Measurements from ENCODE around the gene FAM3B.
A peak's percentile ranks its signal among the peaks of the same experiment; 100 is the strongest.

FAM3B gene

DNA sequence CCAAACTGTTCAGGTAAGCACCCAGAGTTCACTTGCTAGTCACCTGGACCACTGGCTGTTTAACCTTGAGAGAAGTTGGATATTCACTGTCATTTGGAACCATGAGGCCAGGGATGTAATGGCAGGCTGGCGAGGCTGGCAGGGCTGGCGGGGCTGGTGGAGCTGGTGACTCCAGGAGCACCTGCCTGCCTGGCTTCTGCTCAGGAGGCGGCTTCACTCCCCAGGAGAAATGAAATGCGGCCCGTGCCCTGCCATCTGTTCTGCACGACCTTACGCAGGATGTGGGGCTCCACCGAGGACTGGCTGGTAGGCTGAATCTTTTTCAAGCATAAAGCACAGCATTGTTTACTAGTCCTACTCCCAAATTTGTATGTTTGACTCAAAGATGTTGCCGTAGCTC is 86.7 kb downstream of the FAM3B start:
- no peaks in the 10 kb centered on the region for H3K79me1 ChIP-seq (ENCODE audit: low read length)
- no peak overlapping the region for H3K4me3 ChIP-seq (ENCODE audit: low read depth, low read length)
- no peak overlapping the region for H3K4me2 ChIP-seq (ENCODE audit: low read length)
- H3K4ac ChIP-seq (ENCODE audit: low read depth, low read length): no peak overlapping the region
- H4K91ac ChIP-seq (ENCODE audit: low read depth, low read length): no peak overlapping the region
- H3K4me1 ChIP-seq (ENCODE audit: control insufficient read depth in 1 of 2, insufficient read depth in 2 of 2, low read length in 2 of 2): no peaks in the 10 kb centered on the region
- no peak overlapping the region for H2AFZ ChIP-seq (ENCODE audit: insufficient read depth, low read length, poor library complexity)
- no peak overlapping the region for H3K9ac ChIP-seq (ENCODE audit: low read length)
- no peaks in the 10 kb centered on the region for H3K79me2 ChIP-seq (ENCODE audit: control insufficient read depth, insufficient read depth, low read length, poor library complexity)
- no peak overlapping the region for H3K23ac ChIP-seq (ENCODE audit: low read length)
- WGBS (ENCODE audit: extremely low coverage, insufficient coverage, insufficient read length): no CpG with 5 or more reads among the region's 9 CpGs
- peaks cover 3% of the 10 kb centered on the region for H3K27me3 ChIP-seq (ENCODE audit: insufficient read depth, low read length)
- no peak overlapping the region for H3K18ac ChIP-seq (ENCODE audit: low read length)
- no peak overlapping the region for H3K14ac ChIP-seq (ENCODE audit: low read length)
- peaks cover 1% of the 10 kb centered on the region for H3K9me3 ChIP-seq (ENCODE audit: insufficient read depth, low read depth, low read length)
- H2AK5ac ChIP-seq (ENCODE audit: low read length): no peak overlapping the region
- H2BK120ac ChIP-seq (ENCODE audit: insufficient read depth, low read length, poor library complexity): no peak overlapping the region
- H3K36me3 ChIP-seq (ENCODE audit: control insufficient read depth in 1 of 2, insufficient read depth in 2 of 2, low read length in 2 of 2): no peaks in the 10 kb centered on the region
- no peak overlapping the region for H4K12ac ChIP-seq (ENCODE audit: low read depth, low read length)
- no peak overlapping the region for H2BK12ac ChIP-seq (ENCODE audit: low read length)
- DNase-seq: no peak
- no peak overlapping the region for H4K8ac ChIP-seq (ENCODE audit: low read depth, low read length)
- no peak overlapping the region for H2BK5ac ChIP-seq (ENCODE audit: low read depth, low read length, poor library complexity)
- no peak overlapping the region for H3K27ac ChIP-seq (ENCODE audit: low read depth, low read length)

DNA sequence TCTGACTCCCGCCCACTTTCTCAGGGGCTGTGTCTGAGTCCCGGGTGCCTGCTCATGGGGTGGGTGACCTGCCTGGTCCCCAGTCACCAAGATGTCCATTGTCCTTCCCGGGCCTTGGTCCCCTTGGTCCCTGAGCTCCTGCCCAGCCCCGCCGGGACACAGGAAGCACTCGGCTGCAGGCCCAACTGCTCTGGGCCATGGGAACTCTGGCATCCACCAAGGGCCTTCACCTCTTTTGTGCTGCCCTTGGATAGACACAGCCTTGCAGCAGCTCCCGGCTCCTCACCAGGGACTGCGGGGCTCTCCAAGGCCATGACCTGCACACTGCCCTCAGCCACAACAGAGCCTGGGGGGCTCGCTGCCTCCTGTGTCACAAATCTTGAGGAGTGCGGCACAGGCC is 87.4 kb downstream of the FAM3B start:
- no CpG with 5 or more reads among the region's 10 CpGs for WGBS (ENCODE audit: extremely low coverage, insufficient coverage, insufficient read length)
- H3K18ac ChIP-seq (ENCODE audit: low read length): no peak overlapping the region
- H3K23ac ChIP-seq (ENCODE audit: low read length): no peak overlapping the region

DNA sequence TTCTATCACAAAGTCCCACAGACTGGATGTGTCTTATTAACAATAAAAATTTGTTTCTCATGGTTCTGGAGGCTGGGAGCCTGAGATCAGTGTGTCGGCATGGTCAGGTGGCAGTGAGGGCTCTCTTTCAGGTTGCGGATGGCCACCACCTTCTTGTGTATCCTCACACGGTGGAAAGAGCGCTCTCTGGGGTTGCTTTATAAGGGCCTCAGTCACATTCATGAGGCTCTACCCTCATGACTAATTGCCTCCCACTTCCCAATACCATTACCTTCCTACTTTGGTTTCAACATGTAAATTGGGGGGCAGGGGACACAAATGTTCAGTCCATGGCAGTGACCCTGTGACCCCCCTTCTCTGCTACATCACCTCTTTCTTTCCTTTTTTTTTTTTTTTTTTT is 88.7 kb downstream of the FAM3B start:
- H3K14ac ChIP-seq (ENCODE audit: low read length): no peak overlapping the region
- H3K4ac ChIP-seq (ENCODE audit: low read depth, low read length): no peak overlapping the region
- H4K8ac ChIP-seq (ENCODE audit: low read depth, low read length): no peak overlapping the region
- no peak overlapping the region for H2BK12ac ChIP-seq (ENCODE audit: low read length)
- no peak overlapping the region for H2AK5ac ChIP-seq (ENCODE audit: low read length)
- H2BK120ac ChIP-seq (ENCODE audit: insufficient read depth, low read length, poor library complexity): no peak overlapping the region
- no peak overlapping the region for H3K27ac ChIP-seq (ENCODE audit: low read depth, low read length)
- H3K4me1 ChIP-seq (ENCODE audit: control insufficient read depth in 1 of 2, insufficient read depth in 2 of 2, low read length in 2 of 2): no peaks in the 10 kb centered on the region
- no peaks in the 10 kb centered on the region for H3K36me3 ChIP-seq (ENCODE audit: control insufficient read depth in 1 of 2, insufficient read depth in 2 of 2, low read length in 2 of 2)
- H3K27me3 ChIP-seq (ENCODE audit: insufficient read depth, low read length): peaks cover 3% of the 10 kb centered on the region
- H3K79me1 ChIP-seq (ENCODE audit: low read length): no peaks in the 10 kb centered on the region
- no peak overlapping the region for H3K18ac ChIP-seq (ENCODE audit: low read length)
- H3K9ac ChIP-seq (ENCODE audit: low read length): no peak overlapping the region
- no peak overlapping the region for H4K91ac ChIP-seq (ENCODE audit: low read depth, low read length)
- H2AFZ ChIP-seq (ENCODE audit: insufficient read depth, low read length, poor library complexity): no peak overlapping the region
- H3K23ac ChIP-seq (ENCODE audit: low read length): no peak overlapping the region
- H3K79me2 ChIP-seq (ENCODE audit: control insufficient read depth, insufficient read depth, low read length, poor library complexity): no peaks in the 10 kb centered on the region
- no peak overlapping the region for H4K12ac ChIP-seq (ENCODE audit: low read depth, low read length)
- peaks cover 1% of the 10 kb centered on the region for H3K9me3 ChIP-seq (ENCODE audit: insufficient read depth, low read depth, low read length)
- WGBS (ENCODE audit: extremely low coverage, insufficient coverage, insufficient read length): no CpG with 5 or more reads among the region's 4 CpGs
- H2BK5ac ChIP-seq (ENCODE audit: low read depth, low read length, poor library complexity): no peak overlapping the region
- no peak for DNase-seq
- H3K4me2 ChIP-seq (ENCODE audit: low read length): no peak overlapping the region
- no peak overlapping the region for H3K4me3 ChIP-seq (ENCODE audit: low read depth, low read length)

More for the DNA sequence above, 87.4 kb downstream of the FAM3B start:
- Histone ChIP-seq H3K27me3 (ENCODE audit: insufficient read depth, low read length) (peaks cover 3% of the 10 kb centered on the region), H2AK5ac (ENCODE audit: low read length) (no peak overlapping the region), H4K8ac (ENCODE audit: low read depth, low read length) (no peak overlapping the region), H4K91ac (ENCODE audit: low read depth, low read length) (no peak overlapping the region), H3K9me3 (ENCODE audit: insufficient read depth, low read depth, low read length) (peaks cover 1% of the 10 kb centered on the region), H2BK5ac (ENCODE audit: low read depth, low read length, poor library complexity) (no peak overlapping the region), H2BK120ac (ENCODE audit: insufficient read depth, low read length, poor library complexity) (no peak overlapping the region), H3K4me3 (ENCODE audit: low read depth, low read length) (peak overlapping the region; percentile 36), H3K27ac (ENCODE audit: low read depth, low read length) (no peak overlapping the region), H3K36me3 (ENCODE audit: control insufficient read depth in 1 of 2, insufficient read depth in 2 of 2, low read length in 2 of 2) (no peaks in the 10 kb centered on the region), H3K79me1 (ENCODE audit: low read length) (no peaks in the 10 kb centered on the region), H3K79me2 (ENCODE audit: control insufficient read depth, insufficient read depth, low read length, poor library complexity) (no peaks in the 10 kb centered on the region), H3K4ac (ENCODE audit: low read depth, low read length) (no peak overlapping the region), H2AFZ (ENCODE audit: insufficient read depth, low read length, poor library complexity) (no peak overlapping the region), H2BK12ac (ENCODE audit: low read length) (no peak overlapping the region), H4K12ac (ENCODE audit: low read depth, low read length) (no peak overlapping the region), H3K9ac (ENCODE audit: low read length) (no peak overlapping the region), H3K14ac (ENCODE audit: low read length) (no peak overlapping the region), H3K4me1 (ENCODE audit: control insufficient read depth in 1 of 2, insufficient read depth in 2 of 2, low read length in 2 of 2) (no peaks in the 10 kb centered on the region), H3K4me2 (ENCODE audit: low read length) (no peak overlapping the region)
- DNase-seq: no peak

DNA sequence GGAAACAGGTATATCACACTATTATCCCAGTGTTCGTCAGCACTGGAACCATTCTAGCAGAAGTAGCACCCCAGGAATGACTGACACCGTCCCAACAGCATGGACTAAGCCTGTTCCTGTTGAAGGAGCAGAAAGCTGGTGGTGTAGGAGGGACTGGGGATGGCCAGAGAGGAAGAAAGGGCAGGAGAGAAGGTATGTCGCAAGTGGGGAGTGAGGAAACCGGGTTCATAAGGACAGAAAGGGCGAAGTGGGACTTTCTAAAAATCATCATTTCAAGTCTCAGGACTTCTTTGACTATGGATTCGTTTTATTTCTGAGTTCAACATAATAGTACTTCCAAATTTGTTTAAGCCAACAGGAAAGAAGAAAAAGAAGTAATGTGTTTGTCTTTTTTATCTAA is 89.7 kb downstream of the FAM3B start:
- H4K8ac ChIP-seq (ENCODE audit: low read depth, low read length): no peak overlapping the region
- DNase-seq: no peak
- peak overlapping the region; percentile 17 for H3K23ac ChIP-seq (ENCODE audit: low read length)
- H2BK120ac ChIP-seq (ENCODE audit: insufficient read depth, low read length, poor library complexity): no peak overlapping the region
- no peaks in the 10 kb centered on the region for H3K4me1 ChIP-seq (ENCODE audit: control insufficient read depth in 1 of 2, insufficient read depth in 2 of 2, low read length in 2 of 2)
- H2BK12ac ChIP-seq (ENCODE audit: low read length): no peak overlapping the region
- H3K14ac ChIP-seq (ENCODE audit: low read length): no peak overlapping the region
- peaks cover 1% of the 10 kb centered on the region for H3K9me3 ChIP-seq (ENCODE audit: insufficient read depth, low read depth, low read length)
- no peak overlapping the region for H3K27ac ChIP-seq (ENCODE audit: low read depth, low read length)
- no peak overlapping the region for H3K4me2 ChIP-seq (ENCODE audit: low read length)
- H3K9ac ChIP-seq (ENCODE audit: low read length): no peak overlapping the region
- no peaks in the 10 kb centered on the region for H3K79me2 ChIP-seq (ENCODE audit: control insufficient read depth, insufficient read depth, low read length, poor library complexity)
- H3K36me3 ChIP-seq (ENCODE audit: control insufficient read depth in 1 of 2, insufficient read depth in 2 of 2, low read length in 2 of 2): no peaks in the 10 kb centered on the region
- H2BK5ac ChIP-seq (ENCODE audit: low read depth, low read length, poor library complexity): no peak overlapping the region
- WGBS (ENCODE audit: extremely low coverage, insufficient coverage, insufficient read length): no CpG with 5 or more reads among the region's 6 CpGs
- H3K27me3 ChIP-seq (ENCODE audit: insufficient read depth, low read length): peaks cover 3% of the 10 kb centered on the region
- no peak overlapping the region for H4K91ac ChIP-seq (ENCODE audit: low read depth, low read length)
- no peak overlapping the region for H2AFZ ChIP-seq (ENCODE audit: insufficient read depth, low read length, poor library complexity)
- no peak overlapping the region for H2AK5ac ChIP-seq (ENCODE audit: low read length)
- no peak overlapping the region for H3K4me3 ChIP-seq (ENCODE audit: low read depth, low read length)
- H3K79me1 ChIP-seq (ENCODE audit: low read length): no peaks in the 10 kb centered on the region
- no peak overlapping the region for H3K4ac ChIP-seq (ENCODE audit: low read depth, low read length)
- no peak overlapping the region for H3K18ac ChIP-seq (ENCODE audit: low read length)
- no peak overlapping the region for H4K12ac ChIP-seq (ENCODE audit: low read depth, low read length)
